WERI-Rb-1 (cell line): Measurements from ENCODE around the gene OR2V2.

Experiments
- DNase-seq: peaks from one replicate; pipeline ENCODE4 v3.0.0-alpha.2; 2020
- H3K27ac ChIP-seq: fragments of 250-450 bp; sonication (Bioruptor Pico); 2 replicates; pipeline ENCODE4 v1.5.1; 2020; ENCODE audit warnings: mild to moderate bottlenecking, moderate library complexity
- H3K27me3 ChIP-seq: fragments of 250-450 bp; sonication (Bioruptor Pico); 2 replicates; pipeline ENCODE4 v1.5.1; 2021; ENCODE audit warnings: mild to moderate bottlenecking, low read depth, moderate library complexity; ENCODE audit not compliant: insufficient read depth, severe bottlenecking
- H3K36me3 ChIP-seq: fragments of 250-450 bp; sonication (Bioruptor Pico); 2 replicates; pipeline ENCODE4 v1.5.1; 2020; ENCODE audit warnings: mild to moderate bottlenecking, moderate library complexity
- H3K4me3 ChIP-seq: 2 replicates; pipeline ENCODE4 v1.5.1; 2011; ENCODE audit warnings: low read depth, mild to moderate bottlenecking, control low read depth, low read length
- H3K9me3 ChIP-seq: fragments of 250-450 bp; sonication (Bioruptor Pico); 2 replicates; pipeline ENCODE4 v1.5.1; 2021; ENCODE audit warnings: mild to moderate bottlenecking, moderate library complexity; ENCODE audit not compliant: severe bottlenecking
- CTCF ChIP-seq: IDR thresholded peaks from 2 replicates; pipeline ENCODE4 v1.5.1; 2011; ENCODE audit warnings: low read depth, mild to moderate bottlenecking, control low read depth, inconsistent platforms, low read length

The OR2V2 gene

DNA sequence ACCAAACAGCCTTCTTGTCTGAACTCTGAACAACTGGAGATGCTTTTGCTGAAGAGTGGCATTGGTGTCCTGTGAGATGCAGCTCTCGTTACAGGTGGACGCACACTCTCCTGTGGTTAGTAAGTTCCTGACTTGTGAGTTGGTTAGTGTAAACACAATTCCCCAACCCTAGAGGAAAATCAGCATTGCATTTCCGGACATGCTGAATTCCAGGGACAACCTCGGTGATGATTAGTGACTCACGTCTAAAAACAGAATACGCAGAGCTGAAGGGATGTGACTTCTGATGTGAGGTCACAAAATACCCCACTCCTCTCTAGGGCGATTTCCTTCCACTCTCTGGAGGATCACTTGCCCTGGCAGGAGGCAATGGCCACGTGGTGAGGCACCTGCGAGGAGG lies 5.0 kb downstream of the OR2V2 start:
- Histone ChIP-seq H3K4me3 (no peak overlapping the region), H3K27me3 (peaks cover 13% of the 10 kb centered on the region), H3K36me3 (no peaks in the 10 kb centered on the region), H3K27ac (no peak overlapping the region), H3K9me3 (no peaks in the 10 kb centered on the region)
- DNase-seq: no peak
- TF ChIP-seq CTCF: no peak

DNA sequence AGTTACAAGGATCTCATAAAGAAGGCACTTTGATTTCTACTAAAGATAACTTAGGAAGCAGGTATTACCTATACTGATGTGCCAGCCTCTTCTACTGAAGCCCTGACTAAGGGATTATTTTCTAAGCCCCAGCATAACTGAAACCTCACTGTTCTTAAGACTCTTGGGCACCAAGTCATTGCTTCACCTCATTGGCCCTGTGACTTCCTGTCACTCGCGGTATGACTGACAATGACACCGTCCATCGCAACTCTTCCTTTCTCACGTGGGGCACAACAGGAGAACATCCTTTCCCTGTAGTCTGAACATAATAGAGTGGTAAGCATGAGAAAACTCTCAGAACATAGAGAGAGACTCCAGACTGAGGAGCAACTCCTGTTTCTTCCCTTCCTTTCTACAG lies 6.4 kb downstream of the OR2V2 start:
- TF ChIP-seq CTCF: no peak
- DNase-seq: no peak
- Histone ChIP-seq H3K27me3 (peaks cover 13% of the 10 kb centered on the region), H3K4me3 (no peak overlapping the region), H3K36me3 (no peaks in the 10 kb centered on the region), H3K9me3 (no peaks in the 10 kb centered on the region), H3K27ac (no peak overlapping the region)

- Histone ChIP-seq H3K27ac (no peak overlapping the region), H3K9me3 (no peaks in the 10 kb centered on the region), H3K4me3 (no peak overlapping the region), H3K27me3 (peaks cover 3% of the 10 kb centered on the region), H3K36me3 (no peaks in the 10 kb centered on the region)
- TF ChIP-seq CTCF: no peak
- no peak for DNase-seq
Measured at GRCh38 chr5:181156758-181157157, 9.4 kb downstream of the OR2V2 start.

- Histone ChIP-seq H3K27me3 (no peaks in the 10 kb centered on the region), H3K36me3 (no peaks in the 10 kb centered on the region), H3K4me3 (no peak overlapping the region), H3K9me3 (no peaks in the 10 kb centered on the region), H3K27ac (no peak overlapping the region)
- no peak for TF ChIP-seq CTCF
- DNase-seq: no peak
Measured at GRCh38 chr5:181158869-181159268, 11.5 kb downstream of the OR2V2 start.

GRCh38 chr5:181159286-181160151 lies 12.1 kb downstream of the OR2V2 start:
- H3K36me3 ChIP-seq: no peaks in the 10 kb centered on the region
- no peaks in the 10 kb centered on the region for H3K9me3 ChIP-seq
- TF ChIP-seq CTCF: peak; percentile 75
- H3K27me3 ChIP-seq: no peaks in the 10 kb centered on the region
- H3K4me3 ChIP-seq: no peak overlapping the region
- peak; percentile 75 for DNase-seq
- no peak overlapping the region for H3K27ac ChIP-seq
